GM12878 (cell line): ENCODE data around the gene TMEM17. TPM values are rescaled to one million over a fixed set of nuclear protein-coding genes. Genes with fewer than 3 reads are reported as not detected.

ENCODE experiments used
- ATAC-seq: fragments of 200-7000 bp; cut with Tn5 transposase; 3 replicates; pipeline ENCODE4 v1.9.1; 2020; ENCODE audit warnings: mild to moderate bottlenecking, moderate library complexity
- BruUV-seq: library from RNA; stranded (reverse); fragments of 400-500 nt; replicated peaks from 2 replicates; lab custom pipeline; 2021; lab: Mats Ljungman, UMichigan
- CTCF ChIA-PET: fragments of 300-600 bp; sonication (Branson Sonifier 250); formaldehyde crosslinking; extraction: SDS; loops from one replicate; lab custom pipeline; 2021; ENCODE audit warnings: inconsistent platforms; lab: Yijun Ruan, JAX
- POLR2A ChIA-PET: fragments of 350-600 bp; formaldehyde crosslinking; extraction: SDS; loops from one replicate; lab custom pipeline; 2021; ENCODE audit warnings: inconsistent platforms; lab: Charles Lee
- RAD21 ChIA-PET: fragments of 300-600 bp; sonication (Branson Sonifier 250); formaldehyde crosslinking; loops from one replicate; lab custom pipeline; 2023; ENCODE audit warnings: antibody characterized with exemption; ENCODE audit not compliant: unreplicated experiment; lab: Charles Lee
- SMC1A ChIA-PET: fragments of 300-600 bp; sonication (Branson Sonifier 250); formaldehyde crosslinking; loops from one replicate; lab custom pipeline; 2023; ENCODE audit not compliant: unreplicated experiment, uncharacterized antibody; lab: Charles Lee
- DNase-seq: peaks from one replicate; pipeline ENCODE4 v3.0.0-alpha.2; 2011; ENCODE audit warnings: low read depth, low spot score
- FAIRE-seq: peaks from 3 replicates; lab custom pipeline; 2011; peaks lifted over from hg19 to GRCh38; lab: Jason Lieb, UNC
- H2AFZ ChIP-seq: 2 replicates; pipeline ENCODE4 v1.6.0; 2011; ENCODE audit warnings: low read depth, low read length, control low read depth; ENCODE audit not compliant: control insufficient read depth
- H3K27ac ChIP-seq: 2 replicates; pipeline ENCODE4 v1.5.1; 2011; ENCODE audit warnings: control low read depth; ENCODE audit not compliant: control insufficient read depth, insufficient read depth
- H3K27me3 ChIP-seq, 2 experiments: replicated peaks in 1 of 2; 2 replicates each; pipeline versions ENCODE4 v1.6.0 to v1.6.1; 2011; ENCODE audit warnings: low read length in 1 of 2; ENCODE audit not compliant: control insufficient read depth in 2 of 2, insufficient read depth in 2 of 2
- H3K36me3 ChIP-seq, 2 experiments: 2 replicates each; pipeline ENCODE4 v1.5.1; 2011; ENCODE audit warnings: low read length in 1 of 2; ENCODE audit not compliant: control insufficient read depth in 2 of 2, insufficient read depth in 2 of 2
- H3K4me1 ChIP-seq: 2 replicates; pipeline ENCODE4 v1.6.1; 2011; ENCODE audit warnings: mild to moderate bottlenecking, low read length, moderate library complexity, mixed read lengths; ENCODE audit not compliant: control insufficient read depth, insufficient read depth
- H3K4me2 ChIP-seq: 2 replicates; pipeline ENCODE4 v1.6.0; 2011; ENCODE audit warnings: control low read depth; ENCODE audit not compliant: control insufficient read depth, insufficient read depth
- H3K4me3 ChIP-seq: fragments of 200-600 bp; sonication (generic); 2 replicates; pipeline ENCODE4 v1.5.1; 2016
- H3K79me2 ChIP-seq: 2 replicates; pipeline ENCODE4 v1.6.0; 2011; ENCODE audit warnings: low read length; ENCODE audit not compliant: control insufficient read depth, insufficient read depth
- H3K9ac ChIP-seq: 2 replicates; pipeline ENCODE4 v1.8.0; 2011; ENCODE audit warnings: low read length, control low read depth, mixed read lengths; ENCODE audit not compliant: control insufficient read depth, insufficient read depth
- H3K9me3 ChIP-seq: replicated peaks from 3 replicates; pipeline ENCODE4 v1.5.1; 2011; ENCODE audit warnings: mild to moderate bottlenecking, low read length; ENCODE audit not compliant: control insufficient read depth, insufficient read depth
- H4K20me1 ChIP-seq: 2 replicates; pipeline ENCODE4 v1.6.0; 2011; ENCODE audit not compliant: control insufficient read depth, insufficient read depth
- BACH1 ChIP-seq: fragments of 450-650 bp; IDR thresholded peaks from 2 replicates; pipeline ENCODE4 v1.6.1; 2017; ENCODE audit warnings: mild to moderate bottlenecking, borderline replicate concordance
- KDM1A ChIP-seq: fragments of 200-600 bp; sonication (generic); IDR thresholded peaks from 2 replicates; pipeline ENCODE4 v1.6.1; 2016; ENCODE audit warnings: borderline replicate concordance
- WGBS: methylation state at CpG from one replicate; pipeline ENCODE4 v1.1.6; 2016; ENCODE audit warnings: low lambda C conversion rate; ENCODE audit not compliant: insufficient replicate concordance, insufficient coverage; ENCODE audit errors: missing lambda C conversion rate; 5-methylcytosine and 5-hydroxymethylcytosine counted together
- in situ Hi-C: fragments of 300-500 bp; cut with MboI; formaldehyde crosslinking; loops from 9 replicates; pipeline ENCODE4 v1.14.3; 2018; ENCODE audit warnings: mixed read lengths
- intact Hi-C: fragments of 100-400 bp; cut with micrococcal nuclease; formaldehyde crosslinking; loops from one replicate; pipeline ENCODE4 v1.14.2; 2022; ENCODE audit not compliant: unreplicated experiment
- polyA plus RNA-seq, 11 experiments: library from polyadenylated mRNA; depleted of rRNA in 4 of 11; unstranded in 6 of 11; stranded (reverse) in 5 of 11; fragments of >200 nt; fragmentation: Nextera tagmentation in 4 of 11; fragmentation: Illumina TruSeq in 1 of 11; extraction: Ambion mirVana in 4 of 11; extraction: Trizol in 1 of 11; gene quantifications; 1 replicate in 1 of 11; 2 replicates in 10 of 11; pipeline versions ENCODE4 v1.2.1 to v1.2.3, GENCODE V29; 2011 to 2016; ENCODE audit warnings: inconsistent platforms in 2 of 11, missing spikeins in 2 of 11, low read depth in 1 of 11
- total RNA-seq, 4 experiments: library from RNA; depleted of rRNA in 3 of 4; stranded (reverse); fragments of >200 nt in 3 of 4; fragmentation: Illumina TruSeq in 1 of 4; extraction: Trizol in 1 of 4; gene quantifications; 2 replicates each; pipeline versions ENCODE4 v1.2.1 to v1.2.3, GENCODE V29; 2013 to 2021
- TF ChIP-seq, protein P1 (sequence below): IDR thresholded peaks from 2 replicates; pipeline ENCODE4 v1.6.1; 2012; ENCODE audit warnings: low read length, inconsistent platforms
- TF ChIP-seq, protein P2 (sequence below): fragments of 450-650 bp; IDR thresholded peaks from 2 replicates; pipeline ENCODE4 v1.6.1; 2018; ENCODE audit warnings: borderline replicate concordance, mild to moderate bottlenecking; ENCODE audit not compliant: partially characterized antibody

TMEM17 gene
- total and polyA plus RNA-seq, 10 of the 15 experiments (the other 5 are each of a cell fraction or from before 2014, with no cell fraction given) = 0.87 to 2.6 (median 1.4) TPM

DNA sequence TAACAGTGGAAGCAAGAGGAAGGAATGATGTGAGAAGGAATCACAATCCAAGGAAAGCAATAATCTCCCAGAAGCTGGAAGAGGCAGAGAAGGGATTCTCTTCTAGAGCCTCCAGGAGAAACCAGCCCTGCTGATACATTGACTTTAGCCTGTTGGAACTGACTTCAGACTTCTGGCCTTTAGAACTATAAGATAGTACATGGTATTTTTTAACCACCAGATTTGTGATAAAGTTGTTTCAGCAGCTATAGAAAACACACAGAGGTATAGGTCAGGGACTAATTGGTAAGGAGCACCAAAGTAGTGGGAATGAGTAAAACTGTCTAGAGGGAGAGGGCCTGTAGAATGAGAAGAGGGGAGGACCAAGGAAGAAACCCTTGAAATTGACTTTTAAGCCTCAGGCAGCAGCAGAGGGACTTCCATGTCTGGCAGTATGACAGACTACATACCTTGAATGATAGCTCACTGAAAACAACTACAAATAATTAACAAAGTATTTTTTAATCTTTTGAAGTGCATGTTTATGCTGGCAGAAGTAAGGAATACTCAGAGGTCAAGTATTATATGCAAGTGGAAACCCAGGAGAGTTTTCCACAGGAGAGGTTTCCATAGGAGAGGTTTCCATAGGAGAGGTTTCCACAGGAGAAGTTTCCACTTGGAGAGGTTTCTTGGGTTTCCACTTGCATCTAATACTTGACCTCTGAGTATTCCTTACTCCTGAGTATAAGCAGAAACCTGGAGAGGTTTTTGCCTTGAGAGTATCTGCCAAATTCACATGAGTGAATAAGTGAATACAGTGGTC lies 33.8 kb upstream of the TMEM17 start (continued):
- TF ChIP-seq, protein P1, sequence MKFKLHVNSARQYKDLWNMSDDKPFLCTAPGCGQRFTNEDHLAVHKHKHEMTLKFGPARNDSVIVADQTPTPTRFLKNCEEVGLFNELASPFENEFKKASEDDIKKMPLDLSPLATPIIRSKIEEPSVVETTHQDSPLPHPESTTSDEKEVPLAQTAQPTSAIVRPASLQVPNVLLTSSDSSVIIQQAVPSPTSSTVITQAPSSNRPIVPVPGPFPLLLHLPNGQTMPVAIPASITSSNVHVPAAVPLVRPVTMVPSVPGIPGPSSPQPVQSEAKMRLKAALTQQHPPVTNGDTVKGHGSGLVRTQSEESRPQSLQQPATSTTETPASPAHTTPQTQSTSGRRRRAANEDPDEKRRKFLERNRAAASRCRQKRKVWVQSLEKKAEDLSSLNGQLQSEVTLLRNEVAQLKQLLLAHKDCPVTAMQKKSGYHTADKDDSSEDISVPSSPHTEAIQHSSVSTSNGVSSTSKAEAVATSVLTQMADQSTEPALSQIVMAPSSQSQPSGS = no peak
- TF ChIP-seq KDM1A = no peak
- TF ChIP-seq, all 136 proteins: peak for 0

GRCh38 chr2:62538756-62539155 lies 32.8 kb upstream of the TMEM17 start:
- POLR2A ChIA-PET = interaction anchor here (0.7 kb wide), 1 partner anchor 63 kb away, joined by 4 read pairs; no protein-coding TSS in a partner anchor
- SMC1A ChIA-PET = interaction anchor here (0.9 to 1.2 kb wide), 3 partner anchors 10 to 248 kb away, joined by 3 to 4 read pairs (median 4); no protein-coding TSS in a partner anchor
- RAD21 ChIA-PET = no interaction called here
- Histone ChIP-seq H3K27me3 (no peaks in the 10 kb centered on the region), H2AFZ (no peak overlapping the region), H3K79me2 (no peaks in the 10 kb centered on the region), H4K20me1 (no peaks in the 10 kb centered on the region), H3K27ac (no peak overlapping the region), H3K4me2 (no peak overlapping the region), H3K9ac (no peak overlapping the region), H3K9me3 (no peaks in the 10 kb centered on the region; the same call in 2 of the 3 replicates), H3K36me3 (no peaks in the 10 kb centered on the region), H3K4me3 (no peak overlapping the region), H3K4me1 (no peaks in the 10 kb centered on the region)
- no peak for DNase-seq
- TF ChIP-seq, protein P2, sequence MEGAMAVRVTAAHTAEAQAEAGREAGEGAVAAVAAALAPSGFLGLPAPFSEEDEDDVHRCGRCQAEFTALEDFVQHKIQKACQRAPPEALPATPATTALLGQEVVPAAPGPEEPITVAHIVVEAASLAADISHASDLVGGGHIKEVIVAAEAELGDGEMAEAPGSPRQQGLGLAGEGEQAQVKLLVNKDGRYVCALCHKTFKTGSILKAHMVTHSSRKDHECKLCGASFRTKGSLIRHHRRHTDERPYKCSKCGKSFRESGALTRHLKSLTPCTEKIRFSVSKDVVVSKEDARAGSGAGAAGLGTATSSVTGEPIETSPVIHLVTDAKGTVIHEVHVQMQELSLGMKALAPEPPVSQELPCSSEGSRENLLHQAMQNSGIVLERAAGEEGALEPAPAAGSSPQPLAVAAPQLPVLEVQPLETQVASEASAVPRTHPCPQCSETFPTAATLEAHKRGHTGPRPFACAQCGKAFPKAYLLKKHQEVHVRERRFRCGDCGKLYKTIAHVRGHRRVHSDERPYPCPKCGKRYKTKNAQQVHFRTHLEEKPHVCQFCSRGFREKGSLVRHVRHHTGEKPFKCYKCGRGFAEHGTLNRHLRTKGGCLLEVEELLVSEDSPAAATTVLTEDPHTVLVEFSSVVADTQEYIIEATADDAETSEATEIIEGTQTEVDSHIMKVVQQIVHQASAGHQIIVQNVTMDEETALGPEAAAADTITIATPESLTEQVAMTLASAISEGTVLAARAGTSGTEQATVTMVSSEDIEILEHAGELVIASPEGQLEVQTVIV = no peak
- TF ChIP-seq BACH1 = no peak
- no peak; the same call in 2 of the 3 replicates for ATAC-seq
- WGBS = 0% methylated on average over 1 of the region's 1 CpG
- in situ Hi-C loops = no loop called here
- no peak for FAIRE-seq
- CTCF ChIA-PET = interaction anchor here (0.6 to 1.1 kb wide), 5 partner anchors 13 to 634 kb away, joined by 3 to 4 read pairs (median 3); no protein-coding TSS in a partner anchor
- intact Hi-C loops = no loop called here
- BruUV-seq = no TSS peak
